NCI-H2171 treated with DMSO at 0.1 percent for 48 hours (cell line): ENCODE results near the gene PLA2G4A.

ENCODE experiments used
- DNase-seq: peaks from one replicate; lab custom pipeline; 2025; lab: John Stamatoyannopoulos, UW

PLA2G4A gene

DNA sequence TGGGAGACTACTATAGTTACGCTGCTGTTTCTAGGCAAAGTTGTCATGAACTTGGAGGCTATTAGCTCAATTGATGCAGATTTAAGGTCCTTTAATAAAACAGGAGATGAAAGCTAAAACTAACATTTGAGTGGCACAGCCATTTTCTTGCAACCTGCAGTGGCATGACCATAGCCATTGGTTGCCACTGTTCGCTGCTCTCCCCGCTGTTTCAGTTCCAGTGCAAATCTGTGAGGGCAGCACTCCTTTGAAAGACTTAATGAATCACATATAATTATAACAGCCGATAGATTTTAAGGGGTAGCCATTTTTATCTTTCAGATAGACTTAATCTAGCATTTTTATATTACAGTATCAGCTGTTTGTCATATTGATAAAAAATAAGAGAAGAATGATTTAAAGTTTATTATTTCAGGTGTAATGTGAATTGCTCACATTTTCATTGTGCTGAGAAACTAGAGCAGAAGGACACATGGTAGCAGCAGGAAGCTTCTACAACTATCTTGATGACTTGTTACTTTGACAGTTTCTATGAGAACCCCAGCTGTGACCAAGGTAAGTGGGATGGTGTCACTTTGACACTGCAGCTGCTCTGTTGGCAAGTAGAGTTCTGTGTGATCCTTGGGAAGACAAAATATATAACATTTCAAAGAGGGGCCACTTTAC is 203.7 kb downstream of the PLA2G4A start:
- no peak for DNase-seq

DNA sequence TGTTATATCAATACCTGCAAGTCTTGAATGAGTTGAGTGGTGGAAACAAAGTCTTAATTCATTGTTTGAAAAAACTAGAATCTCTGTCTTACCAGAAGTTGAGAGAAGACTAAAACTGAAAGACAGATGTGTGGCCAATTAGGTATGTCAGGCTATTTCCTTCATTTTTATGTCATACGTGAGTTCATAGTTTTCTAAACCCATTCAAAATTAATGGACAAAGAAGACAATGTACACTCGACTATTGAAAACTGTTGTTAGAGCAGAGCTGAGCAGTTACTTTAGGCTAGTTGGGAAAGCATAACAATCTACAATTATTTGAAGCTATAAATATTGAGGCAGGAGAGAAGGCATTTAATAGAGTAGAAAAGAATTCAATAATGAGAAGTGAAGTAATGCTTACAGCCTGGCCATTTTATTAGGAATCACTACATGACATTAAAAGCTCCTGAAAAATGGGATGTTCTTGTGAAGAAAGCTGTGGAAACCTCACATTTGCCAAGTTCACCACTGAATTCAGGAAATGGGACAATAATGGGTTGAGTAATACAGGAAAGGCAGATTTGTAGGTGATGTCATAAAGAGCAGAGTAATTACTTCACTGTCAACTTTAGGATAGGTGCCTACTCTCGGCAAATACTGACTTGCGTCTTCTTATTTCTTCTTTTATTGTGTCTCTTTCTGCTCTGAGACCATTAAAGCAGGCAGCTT is 204.4 kb downstream of the PLA2G4A start:
- no peak for DNase-seq

DNA sequence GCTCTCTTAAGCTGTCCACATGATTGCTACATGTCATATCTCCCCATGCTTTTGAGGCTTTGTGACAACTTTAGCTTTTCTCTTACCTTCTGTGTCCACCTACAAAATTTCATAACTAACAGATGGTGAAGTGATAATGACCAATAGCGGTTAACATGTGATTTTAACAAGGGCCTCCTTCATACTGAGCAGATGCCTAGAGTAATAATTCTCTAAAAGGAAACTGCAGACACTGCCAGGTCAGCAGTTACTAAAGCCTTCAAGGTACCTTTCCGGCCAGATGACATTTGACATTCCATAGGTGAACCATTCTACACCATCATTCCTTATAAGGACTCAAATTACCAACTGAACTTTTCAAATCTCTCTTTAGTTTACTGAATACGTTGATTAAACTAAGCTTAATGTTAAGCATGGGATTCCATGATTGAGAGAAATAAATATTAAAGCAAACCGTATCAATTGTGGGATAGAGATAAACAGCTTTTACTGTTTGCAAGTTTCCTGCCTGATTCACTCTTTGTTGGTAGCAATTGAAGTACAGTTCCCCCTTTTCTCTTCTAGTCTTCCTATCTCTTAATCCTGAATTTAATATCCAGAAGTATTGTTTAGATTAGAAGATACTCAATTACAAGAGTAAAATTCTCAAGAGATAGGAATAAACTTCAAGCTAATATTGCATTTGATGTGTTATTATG is 205.1 kb downstream of the PLA2G4A start:
- DNase-seq: no peak

DNA sequence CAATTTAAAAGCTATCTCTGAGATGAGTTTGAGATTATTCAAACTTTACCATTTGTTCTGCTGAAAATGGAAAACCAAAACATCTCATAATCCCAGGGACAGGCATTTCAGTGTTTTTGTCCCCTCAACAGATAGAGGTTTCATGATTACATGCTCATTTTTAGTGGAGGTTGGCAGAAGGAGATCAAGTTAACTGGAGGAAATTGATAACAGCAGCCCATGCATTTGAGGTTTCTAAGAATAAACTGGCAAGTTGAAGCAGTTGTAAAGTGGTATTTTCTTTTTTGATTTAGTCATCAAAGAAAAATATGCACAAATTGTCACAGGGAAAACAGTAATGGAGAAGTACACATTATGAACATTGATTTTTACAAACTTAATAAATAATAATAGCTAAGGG is 205.8 kb downstream of the PLA2G4A start:
- DNase-seq: no peak

DNA sequence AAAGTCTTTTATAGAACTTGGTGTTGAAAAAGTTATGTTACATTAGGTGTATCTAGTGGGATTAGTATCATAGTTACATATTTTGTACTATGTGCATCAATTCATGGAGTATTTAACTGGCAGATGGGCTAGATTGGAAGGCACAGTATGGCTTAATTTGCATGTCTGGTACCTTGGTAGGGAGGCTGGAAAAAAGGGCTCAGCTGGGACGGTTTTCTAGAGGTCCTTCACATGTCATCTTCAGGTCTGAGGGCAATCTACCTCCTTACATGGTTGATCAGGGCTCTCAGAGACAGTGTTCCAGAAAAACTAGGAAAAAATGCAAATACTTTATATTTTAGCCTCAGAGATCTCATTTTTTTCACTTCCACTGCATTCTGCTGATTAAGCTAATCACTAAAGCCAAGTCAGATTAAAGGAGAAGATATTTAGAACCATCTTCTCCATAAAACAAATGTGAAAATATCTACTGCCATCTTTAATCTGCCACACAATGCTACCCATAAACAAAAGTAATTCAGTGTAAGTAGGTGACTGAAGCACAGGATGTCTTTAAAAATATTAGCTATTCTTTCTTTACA is 209.3 kb downstream of the PLA2G4A start:
- DNase-seq: peak; percentile 62
